ENCODE data around the gene CAMK2D. TPM values are rescaled to one million over a fixed set of nuclear protein-coding genes. Genes with fewer than 3 reads are reported as not detected.

CAMK2D gene
- total RNA-seq, 1 experiment from 2014 or later: 23.3 TPM

DNA sequence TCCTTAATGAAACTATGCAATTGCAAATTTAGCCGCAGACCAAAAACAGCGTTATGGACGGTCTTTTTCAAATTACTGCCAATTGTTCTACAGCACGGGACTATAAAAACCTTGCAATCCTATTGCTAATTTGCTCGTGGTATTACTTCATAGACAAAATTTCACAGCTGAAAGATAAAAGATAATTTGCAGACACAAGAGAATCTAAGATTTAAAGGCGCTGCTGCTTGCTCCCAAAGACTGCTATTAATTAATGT lies 1.4 kb upstream of the CAMK2D start:
- no peak for DNase-seq (ENCODE audit: low read depth)

DNA sequence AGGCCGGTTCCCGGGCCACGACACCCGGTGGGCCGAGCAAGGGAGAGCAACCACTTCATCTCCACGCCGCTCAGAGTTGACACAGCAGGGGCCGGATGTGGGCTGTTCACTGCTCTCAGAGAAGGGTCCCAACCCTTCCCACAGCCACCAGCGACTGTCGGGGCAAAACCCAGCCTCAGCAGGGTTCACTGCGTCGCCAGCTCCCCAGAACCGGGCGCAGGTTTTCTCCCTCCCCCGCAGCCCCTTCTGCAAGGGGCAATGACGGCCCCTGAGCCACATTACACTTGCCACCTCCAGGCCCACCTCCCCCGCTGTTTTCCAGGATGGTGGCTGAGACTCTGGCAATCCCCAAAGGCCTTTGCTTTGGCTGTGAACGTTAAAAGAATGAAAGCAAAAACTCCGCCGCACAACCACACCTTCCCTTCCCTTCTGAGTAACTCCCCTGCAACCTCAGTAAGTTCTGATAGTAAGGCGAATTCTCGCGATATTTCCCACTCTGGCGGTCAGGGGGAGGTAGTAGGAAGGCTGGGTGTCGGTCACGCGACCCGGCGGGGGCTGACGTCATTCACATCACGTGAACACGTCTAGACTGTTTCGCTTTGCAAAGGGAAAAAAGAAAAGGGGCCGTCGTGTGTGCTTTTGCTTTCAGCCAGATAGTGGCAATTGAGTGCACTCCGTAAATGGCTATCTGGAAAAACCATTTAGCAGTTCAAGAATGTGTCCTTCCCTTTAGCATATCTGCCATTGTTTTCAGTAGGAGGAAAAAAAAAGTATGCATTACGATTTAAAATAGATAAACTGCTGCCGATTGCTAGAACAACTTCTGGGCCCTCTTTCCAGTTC lies 869 bp upstream of the CAMK2D start:
- peak; percentile 99 for DNase-seq (ENCODE audit: low read depth)

DNA sequence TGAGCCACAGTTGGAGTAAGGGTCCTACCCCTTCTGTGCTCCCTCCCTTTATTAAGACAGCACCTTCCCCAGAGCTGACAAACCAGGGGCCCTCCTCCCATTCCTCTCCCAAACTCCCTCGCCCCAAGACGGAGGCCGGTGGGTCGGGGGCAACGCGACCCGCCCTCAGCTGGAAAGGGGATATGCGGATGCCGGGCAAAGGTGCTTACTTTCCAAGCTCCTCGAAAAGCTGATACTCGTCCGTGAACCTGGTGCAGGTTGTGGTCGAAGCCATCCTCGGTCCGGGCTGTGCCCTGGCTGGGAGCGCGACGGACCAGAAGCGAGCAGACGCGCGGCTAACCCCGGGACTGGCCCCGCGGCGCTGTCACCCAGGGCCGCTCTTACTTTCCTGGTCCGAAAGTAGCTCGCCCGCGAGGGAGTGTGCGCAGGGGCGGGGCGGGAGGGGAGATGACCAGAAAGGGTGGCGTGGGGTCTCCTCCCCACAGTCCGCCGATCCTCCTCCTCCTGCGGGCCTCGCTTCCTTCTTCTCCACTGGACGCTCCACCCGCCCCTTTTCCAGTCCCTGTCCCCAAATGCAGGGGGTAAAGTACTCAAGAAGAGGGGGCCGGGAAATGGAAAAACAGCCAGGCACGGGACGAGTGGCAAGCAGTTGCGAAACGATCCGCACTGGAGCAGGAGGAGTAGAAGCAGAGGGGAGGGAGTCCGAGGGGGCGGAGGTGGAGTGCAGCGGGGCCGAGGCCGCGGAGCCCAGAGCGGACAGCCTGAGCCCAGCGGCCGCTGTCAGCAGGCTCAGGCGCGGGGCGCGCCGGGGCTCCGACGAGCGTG lies 531 bp downstream of the CAMK2D start:
- peak; percentile 66 for DNase-seq (ENCODE audit: low read depth)

DNA sequence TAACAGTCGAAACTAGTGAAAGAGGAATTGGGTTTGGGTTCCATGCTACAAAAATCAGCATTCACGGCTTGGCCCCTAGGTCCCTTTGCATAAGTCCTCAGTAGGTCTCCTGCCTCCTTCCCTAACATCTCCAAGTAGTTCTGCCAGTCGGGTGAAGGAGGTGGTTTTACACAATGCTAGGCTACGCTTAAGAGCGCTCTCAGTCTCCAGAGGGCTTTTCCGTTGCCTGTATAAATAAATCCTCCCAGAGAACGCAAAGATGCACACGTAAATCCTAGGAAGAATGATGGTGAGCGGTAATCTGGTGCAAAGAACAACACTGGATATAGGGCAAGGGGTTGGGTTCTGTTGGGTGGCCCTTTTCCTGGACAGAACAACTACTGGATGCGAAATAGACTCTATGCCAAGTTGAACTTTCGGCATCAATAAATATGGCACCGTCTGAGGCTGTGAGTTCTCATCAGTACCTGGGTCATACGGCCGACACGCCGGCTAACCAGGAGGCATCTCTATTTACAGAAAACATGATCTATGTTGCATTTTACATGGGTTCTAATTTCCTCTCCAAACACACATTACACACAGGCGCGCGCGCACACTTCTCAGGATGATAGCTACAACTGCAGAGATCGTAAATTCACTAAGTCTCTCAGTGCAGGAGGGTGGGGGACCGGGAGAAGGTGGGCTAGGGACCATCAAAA lies 1.3 kb downstream of the CAMK2D start:
- DNase-seq (ENCODE audit: low read depth): peak; percentile 33

DNA sequence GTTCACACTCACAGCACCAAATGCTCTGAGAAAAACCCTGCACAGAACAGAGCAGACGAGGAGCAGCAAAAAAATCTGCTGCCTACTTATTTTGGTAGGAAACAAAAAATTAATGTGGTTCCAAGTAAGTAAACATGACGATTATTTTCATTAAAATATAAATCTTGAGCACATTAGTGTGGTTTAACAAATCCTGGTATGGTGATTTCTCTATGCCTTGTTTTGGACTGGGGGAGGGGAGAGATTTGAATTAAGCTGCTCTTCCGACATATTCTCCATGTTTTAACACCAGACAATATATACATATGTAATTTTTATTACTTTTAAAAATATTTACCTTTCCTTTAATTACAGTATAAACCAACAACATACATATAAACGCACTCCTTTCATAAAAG lies 1.8 kb downstream of the CAMK2D start:
- no peak for DNase-seq (ENCODE audit: low read depth)

DNA sequence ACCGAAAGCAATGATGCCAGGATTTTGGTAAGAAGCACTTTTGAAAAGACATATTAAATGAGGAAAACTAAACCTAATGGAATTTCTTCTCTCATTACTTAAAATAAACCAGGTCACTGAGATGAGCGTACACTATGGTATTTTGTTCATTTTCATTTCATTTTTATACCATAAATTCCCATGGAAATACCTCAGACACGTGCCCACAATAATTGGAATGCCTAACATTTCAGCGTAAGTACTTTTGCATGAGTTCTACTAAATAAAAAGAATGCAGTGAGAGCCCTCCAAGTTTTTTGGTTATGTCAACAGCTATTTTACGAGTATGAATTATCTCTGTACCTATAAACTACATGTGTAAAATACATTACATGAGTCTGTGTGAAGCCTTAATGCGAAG lies 3.2 kb downstream of the CAMK2D start:
- no peak for DNase-seq (ENCODE audit: low read depth)

DNA sequence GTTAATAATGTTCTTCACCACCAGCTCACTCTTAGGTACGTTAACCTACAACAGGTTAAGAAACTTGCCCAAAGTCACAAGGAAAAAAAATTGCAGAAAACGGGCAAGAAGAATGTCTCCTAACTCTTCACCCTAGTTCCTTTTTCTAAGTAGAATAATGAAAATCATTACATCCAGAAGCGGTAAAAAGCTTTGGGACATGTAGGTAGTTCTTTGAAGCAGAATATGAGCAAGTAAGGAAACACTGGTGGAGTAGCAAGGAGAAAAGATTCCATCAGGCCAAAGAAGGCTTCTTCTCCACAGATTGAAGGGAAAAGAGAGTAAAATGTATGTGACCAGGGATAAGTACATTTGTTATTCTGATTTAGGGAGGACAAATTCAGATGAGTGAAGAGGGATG lies 4.1 kb downstream of the CAMK2D start:
- DNase-seq (ENCODE audit: low read depth): no peak

DNA sequence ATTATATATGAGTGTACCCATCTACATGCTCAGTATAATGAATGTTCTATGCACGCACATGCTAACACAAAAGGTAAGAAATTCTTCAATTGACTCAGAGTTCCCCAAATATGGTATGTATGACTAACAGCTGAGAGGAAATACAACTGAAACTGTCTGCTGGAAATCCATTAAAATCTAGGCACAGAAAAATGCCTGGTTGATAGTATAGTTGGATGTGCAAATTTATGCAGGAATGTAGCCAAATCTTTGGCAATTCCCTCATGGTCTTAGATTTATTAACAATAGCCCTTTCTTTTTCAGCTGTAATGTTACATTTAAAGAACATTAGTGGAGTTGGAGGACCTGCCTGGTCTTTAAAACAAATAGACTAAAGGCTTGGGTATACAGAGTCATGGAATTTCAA lies 5.5 kb downstream of the CAMK2D start:
- DNase-seq (ENCODE audit: low read depth): peak; percentile 55

DNA sequence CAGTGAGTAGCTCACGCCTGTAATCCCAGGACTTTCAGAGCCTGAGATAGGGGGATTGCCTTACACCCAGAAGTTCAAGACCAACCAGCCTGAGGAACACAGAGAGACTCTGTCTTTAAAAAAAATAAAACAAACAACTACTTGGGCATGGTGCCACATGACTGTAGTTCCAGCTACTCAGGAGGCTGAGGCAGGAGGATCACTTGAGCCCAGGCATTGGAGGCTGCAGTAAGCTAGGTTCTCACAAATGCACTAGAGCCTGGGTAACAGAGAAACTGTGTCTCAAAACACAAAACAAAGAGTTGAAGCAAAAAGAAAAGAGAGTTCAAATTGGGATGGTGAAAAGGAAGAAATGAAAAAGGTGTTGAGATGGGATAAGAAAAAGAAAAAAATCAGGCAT lies 10.8 kb downstream of the CAMK2D start:
- DNase-seq (ENCODE audit: low read depth): no peak

DNA sequence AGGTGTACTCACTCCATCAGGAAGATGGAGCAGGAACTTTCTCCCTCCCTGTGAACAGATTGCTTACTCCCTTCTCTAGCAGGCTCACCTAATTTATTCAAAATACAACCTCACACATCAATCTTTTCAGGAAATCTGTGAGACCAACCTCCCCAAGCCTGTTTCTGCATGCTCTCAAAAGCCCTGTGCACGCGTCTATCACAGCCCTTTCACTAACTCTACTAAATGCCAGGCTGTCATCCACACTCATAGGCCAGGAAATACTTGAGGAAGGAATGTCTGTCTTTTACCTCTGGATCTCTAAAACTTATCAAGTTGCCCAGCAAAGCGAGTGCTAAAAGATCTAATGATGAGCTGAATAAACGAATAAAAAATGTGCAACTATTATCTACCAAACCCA lies 11.2 kb downstream of the CAMK2D start:
- no peak for DNase-seq (ENCODE audit: low read depth)

DNA sequence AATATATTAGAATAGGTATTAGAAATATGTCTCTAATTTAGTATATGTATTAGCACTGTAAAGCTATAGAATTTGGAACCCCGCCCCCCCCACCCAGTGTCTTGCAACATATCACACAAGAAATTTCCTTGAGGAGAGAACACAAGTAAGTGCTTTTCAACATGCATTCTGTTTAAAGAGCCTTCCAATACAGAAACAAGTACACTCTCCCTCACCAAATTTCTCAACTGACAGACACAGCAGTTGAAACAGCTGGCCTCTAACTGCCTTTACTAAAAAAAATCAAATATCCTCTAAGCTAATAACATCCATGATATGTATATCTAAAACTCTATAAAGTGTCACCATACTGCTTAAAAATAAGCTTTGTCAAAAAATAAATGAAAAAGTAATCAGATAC lies 12.4 kb downstream of the CAMK2D start:
- DNase-seq (ENCODE audit: low read depth): no peak

DNA sequence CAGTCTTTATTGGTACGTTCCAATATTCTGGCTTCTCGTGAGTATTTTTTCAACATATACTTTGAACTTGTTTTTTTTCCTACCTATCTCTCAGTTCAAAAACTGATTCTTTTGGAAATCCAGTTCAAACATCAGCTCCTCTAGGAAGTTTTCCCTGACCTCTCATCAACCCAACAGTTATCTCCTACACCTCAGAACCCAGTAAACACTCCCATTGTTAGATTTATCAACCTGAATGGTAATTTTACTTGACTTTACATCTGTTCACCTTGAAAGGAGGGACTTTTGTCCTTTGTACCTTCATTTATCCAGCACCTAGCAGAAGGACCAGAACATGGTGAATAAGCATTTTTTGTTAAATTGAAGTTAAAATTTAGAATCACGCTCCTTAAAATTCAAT lies 13.6 kb downstream of the CAMK2D start:
- no peak for DNase-seq (ENCODE audit: low read depth)

DNA sequence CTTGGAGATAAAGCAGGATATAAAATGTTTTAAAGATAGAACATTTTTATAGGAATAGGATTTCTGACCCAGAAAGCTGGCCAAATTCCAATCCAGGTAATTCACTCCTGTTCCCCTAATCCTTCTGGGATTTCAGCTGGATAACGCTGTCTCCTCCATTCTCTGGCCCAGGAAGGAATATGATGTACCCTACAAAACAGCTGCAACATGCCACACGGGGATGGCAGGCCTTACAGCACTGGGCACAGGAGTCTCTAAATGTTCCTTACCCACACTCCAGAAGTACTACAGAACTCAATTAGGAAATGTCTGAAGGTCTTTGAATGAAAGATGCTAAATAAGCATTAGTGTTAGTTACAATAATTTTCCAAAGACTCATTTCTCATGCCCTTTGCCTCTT lies 15.8 kb downstream of the CAMK2D start:
- no peak for DNase-seq (ENCODE audit: low read depth)

DNA sequence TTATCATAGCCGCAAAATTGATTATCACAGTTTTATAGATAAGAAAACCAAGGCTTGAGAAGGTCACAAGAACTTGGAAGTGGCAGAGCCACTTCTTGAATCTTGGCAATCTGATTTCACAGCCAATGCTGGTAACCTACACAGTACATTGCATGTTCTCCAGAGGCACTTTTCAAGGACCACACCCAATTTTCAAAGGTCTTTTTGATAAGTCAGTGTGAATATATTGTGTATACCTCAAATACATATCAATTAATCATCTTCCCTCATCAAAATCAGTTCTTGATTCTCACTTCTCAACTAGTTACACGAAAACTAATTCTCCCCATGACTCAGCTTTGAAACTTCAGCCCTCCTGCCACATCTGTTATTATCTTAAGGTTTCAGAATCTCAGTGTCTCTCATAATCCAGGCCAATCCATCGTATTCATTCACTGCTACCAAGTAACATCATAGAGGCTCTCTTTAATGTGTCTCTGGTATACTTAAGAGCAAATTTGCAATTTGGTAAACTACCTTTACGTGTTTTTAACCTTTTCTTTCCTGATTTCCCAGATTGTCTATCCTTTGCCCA lies 16.8 kb downstream of the CAMK2D start:
- DNase-seq (ENCODE audit: low read depth): no peak

DNA sequence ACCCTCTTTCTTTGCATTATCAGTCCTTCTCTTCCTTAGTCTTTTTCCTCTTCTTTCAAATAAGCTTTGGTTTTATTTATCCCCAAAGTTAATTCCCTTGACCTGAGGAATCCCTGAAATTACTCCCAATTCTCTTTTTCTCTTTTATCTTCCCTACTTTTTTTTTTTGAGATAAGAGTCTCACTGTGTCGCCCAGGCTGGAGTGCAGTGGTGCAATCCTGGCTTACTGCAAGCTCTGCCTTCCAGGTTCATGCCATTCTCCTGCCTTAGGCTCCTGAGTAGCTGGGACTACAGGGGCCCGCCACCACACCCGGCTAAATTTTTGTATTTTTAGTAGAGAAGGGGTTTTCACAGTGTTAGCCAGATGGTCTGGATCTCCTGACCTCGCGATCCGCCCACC lies 17.8 kb downstream of the CAMK2D start:
- DNase-seq (ENCODE audit: low read depth): no peak

DNA sequence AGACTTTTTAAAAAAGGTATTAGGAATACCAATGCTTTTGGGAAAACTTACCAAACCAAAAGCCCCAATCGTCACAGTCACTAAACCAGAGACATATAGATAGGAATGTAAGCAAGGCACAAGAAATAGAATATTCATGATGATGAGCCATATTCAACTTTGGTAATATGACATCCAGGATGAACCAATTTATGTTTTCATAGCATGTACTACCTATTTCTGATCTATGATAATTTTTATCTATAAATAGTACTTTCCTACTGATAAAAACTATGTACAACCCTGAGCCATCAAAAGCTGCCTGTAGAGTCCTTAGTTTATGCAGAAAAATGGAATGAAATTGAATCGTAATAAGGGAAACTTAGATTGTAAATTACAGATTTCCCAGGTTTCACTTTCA lies 18.9 kb downstream of the CAMK2D start:
- no peak for DNase-seq (ENCODE audit: low read depth)

DNA sequence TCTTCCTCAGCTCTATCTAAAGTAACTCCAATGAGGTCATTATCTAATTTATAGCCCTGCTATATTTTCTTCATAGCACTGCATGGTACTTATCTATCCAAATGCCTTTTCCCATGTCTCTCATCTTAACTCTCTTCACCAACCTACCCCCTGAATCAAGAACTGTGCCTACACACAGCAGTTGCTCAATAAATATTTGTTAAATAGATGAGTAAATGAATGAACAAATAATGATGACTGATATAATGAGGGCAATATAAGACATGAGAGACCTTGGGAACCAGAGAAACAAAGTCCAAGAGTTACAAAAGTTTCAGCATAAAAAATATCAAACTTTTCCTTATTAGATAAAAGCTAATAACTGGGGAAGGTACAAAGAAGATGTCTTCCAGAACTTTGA lies 19.6 kb downstream of the CAMK2D start:
- DNase-seq (ENCODE audit: low read depth): no peak

DNA sequence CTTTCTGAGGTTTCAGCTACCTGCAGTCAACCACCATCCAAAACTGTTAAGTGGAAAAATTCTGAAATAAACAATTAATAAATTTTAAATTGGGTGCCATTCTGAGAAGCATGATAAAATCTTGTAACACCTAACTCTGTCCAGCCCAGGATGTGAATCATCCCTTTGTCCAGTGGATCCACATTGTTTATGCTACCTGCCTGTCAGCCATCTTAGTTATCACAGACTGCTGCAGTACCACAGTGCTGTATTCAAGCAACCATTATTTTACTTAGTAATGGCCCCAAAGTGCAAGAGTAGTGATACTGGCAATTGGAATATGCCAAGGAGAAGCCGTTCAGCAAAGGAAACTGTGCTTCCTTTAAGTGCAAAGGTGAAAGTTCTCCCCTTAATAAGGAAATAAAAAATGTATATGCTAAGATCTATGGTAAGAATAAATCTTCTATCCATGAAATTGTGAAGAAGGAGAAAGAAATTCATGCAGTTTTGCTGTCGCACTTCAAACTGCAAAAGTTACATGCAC lies 20.6 kb downstream of the CAMK2D start:
- no peak for DNase-seq (ENCODE audit: low read depth)

DNA sequence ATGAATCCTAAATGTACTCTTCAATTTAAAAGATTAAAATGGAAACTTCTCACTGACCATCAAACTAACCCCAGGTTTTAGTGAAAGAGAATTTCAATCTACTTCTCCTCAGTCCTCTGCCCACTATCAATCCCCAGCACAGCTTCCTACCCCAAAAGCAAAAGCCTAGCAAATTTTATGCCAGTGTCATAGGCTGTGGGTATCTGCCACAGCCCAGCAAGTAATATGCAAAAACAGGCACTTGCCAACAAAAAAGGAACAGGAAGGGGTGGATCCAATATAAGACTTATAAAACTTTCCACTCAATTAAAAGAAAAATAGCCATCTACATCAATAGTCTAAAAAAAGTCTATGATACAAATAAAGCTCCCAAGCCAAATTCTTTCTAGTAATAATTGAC lies 22.3 kb downstream of the CAMK2D start:
- no peak for DNase-seq (ENCODE audit: low read depth)

DNA sequence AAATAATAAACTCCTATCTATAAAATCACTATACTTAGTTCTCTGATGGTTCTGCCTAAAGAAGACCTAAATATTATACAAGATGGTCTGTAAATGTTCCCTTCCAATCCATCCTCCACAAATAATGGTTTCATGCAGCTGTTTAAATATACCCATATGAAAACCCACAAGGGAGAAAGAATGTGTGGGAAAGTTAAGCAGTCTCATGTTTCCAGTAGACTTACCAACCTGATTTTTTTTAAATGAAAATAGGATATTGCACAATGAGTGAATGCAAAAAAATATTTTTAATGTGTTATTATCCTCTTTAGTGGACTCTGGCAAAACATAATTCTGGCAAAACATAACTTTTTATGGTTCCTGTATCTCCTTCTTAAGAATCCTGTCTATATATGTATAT lies 23.3 kb downstream of the CAMK2D start:
- DNase-seq (ENCODE audit: low read depth): peak; percentile 25

DNA sequence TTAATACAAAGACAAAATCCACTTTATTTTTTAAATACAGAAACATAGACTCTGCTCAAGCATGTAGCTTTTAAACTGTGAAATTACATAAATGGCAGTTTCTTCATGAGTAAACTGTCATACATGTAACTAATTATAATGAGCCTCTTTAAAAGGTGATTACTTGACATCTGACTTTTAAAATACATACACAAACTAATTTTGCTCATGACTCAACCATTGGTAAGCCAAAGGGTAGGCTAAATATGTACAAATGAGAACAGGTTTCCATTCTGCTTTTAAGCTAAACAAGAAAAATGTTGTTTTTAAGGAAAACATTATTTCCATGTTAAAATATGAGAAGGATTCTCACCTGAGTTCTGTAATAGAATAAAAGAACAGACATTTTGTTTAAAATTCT lies 27.9 kb downstream of the CAMK2D start:
- DNase-seq (ENCODE audit: low read depth): no peak

DNA sequence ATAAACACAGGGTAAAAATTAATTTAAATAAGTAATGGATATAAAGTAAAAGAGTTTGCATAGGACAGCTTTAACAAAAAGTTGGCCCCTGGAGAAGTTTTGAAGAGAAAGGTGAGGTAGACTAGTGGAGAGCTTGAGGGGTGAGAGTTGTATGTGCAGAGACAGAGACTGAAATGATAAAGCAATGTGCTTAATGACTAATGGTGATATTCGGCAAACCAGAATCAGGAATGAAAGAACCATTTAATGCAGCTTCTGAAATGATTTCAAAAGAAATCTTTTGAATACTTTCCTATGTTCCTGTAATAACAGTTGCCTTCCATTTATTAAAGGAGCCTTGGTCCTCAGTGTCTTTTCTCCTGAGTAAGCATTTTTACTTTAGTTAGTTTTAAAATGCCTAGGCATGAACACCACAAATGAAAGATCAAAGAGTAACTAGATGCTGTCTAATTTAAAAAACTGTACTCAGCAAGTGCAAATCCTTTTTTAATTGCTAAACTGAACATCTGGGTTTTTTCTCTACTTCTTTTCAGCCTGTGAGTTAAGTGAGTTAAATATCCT lies 28.5 kb downstream of the CAMK2D start:
- DNase-seq (ENCODE audit: low read depth): no peak

All from RPMI7951 (cell line).